HL-60 (cell line): ENCODE measurements around the gene KMT2C.
A peak's percentile ranks its signal among the peaks of the same experiment; 100 is the strongest.
"Not testable (repeated sequence)": the region's sequence is repeated elsewhere in the genome, so short reads cannot be mapped to it uniquely, and the experiment has no call there.

ENCODE experiments used
- DNase-seq, 2 experiments: peaks; one replicate each; pipeline ENCODE4 v3.0.0-alpha.2; 2010 to 2020; ENCODE audit warnings: low read depth in 1 of 2, low spot score in 1 of 2
- H3K27ac ChIP-seq: fragments of 250-450 bp; sonication (Bioruptor Pico); replicated peaks from 2 replicates; pipeline ENCODE4 v1.5.1; 2020; ENCODE audit warnings: mild to moderate bottlenecking, moderate library complexity
- H3K27me3 ChIP-seq: fragments of 250-450 bp; sonication (Bioruptor Pico); 2 replicates; pipeline ENCODE4 v1.5.1; 2021; ENCODE audit warnings: mild to moderate bottlenecking, moderate library complexity; ENCODE audit not compliant: insufficient read depth, poor library complexity, severe bottlenecking
- H3K4me3 ChIP-seq: replicated peaks from 2 replicates; pipeline ENCODE4 v1.5.1; 2011; ENCODE audit warnings: mild to moderate bottlenecking, control low read depth, low read length; ENCODE audit not compliant: insufficient read depth
- GABPA ChIP-seq: IDR thresholded peaks from 2 replicates; pipeline ENCODE4 v1.6.1; 2012; ENCODE audit warnings: low read depth
- POLR2AphosphoS5 ChIP-seq: IDR thresholded peaks from 2 replicates; pipeline ENCODE4 v1.6.1; 2012; ENCODE audit warnings: low read depth
- SPI1 ChIP-seq: IDR thresholded peaks from 2 replicates; pipeline ENCODE4 v1.6.1; 2012; ENCODE audit warnings: low read depth, mild to moderate bottlenecking, borderline replicate concordance
- TF ChIP-seq, protein P1 (sequence below): IDR thresholded peaks from 2 replicates; pipeline ENCODE4 v1.6.1; 2012; ENCODE audit warnings: low read depth; ENCODE audit not compliant: insufficient replicate concordance
- TF ChIP-seq, protein P2 (sequence below): IDR thresholded peaks from one replicate; pipeline ENCODE4 v1.5.1; 2011; ENCODE audit warnings: low read length, control low read depth, inconsistent platforms; ENCODE audit not compliant: insufficient read depth

The KMT2C gene

DNA sequence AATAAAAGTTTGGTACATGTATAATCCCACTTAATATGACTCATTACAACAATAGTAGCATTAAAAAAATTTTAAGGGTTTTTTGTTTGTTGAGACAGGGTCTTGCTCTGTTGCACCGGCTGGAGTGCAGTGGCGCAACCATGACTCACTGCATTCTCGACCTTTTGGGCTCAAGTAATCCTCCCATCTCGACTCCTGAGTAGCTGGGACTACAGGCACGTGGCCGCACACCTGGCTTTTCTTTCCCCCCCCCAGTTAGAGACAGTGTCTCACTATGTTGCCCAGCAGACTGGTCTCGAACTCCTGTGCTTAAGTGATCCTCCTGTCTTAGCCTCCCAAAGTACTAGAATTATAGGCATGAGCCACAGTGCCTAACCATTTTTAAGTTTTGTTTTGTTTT lies 40.7 kb downstream of the KMT2C start:
- H3K4me3 ChIP-seq: no peak overlapping the region
- DNase-seq: no peak
- TF ChIP-seq SPI1: no peak
- TF ChIP-seq, protein P1, sequence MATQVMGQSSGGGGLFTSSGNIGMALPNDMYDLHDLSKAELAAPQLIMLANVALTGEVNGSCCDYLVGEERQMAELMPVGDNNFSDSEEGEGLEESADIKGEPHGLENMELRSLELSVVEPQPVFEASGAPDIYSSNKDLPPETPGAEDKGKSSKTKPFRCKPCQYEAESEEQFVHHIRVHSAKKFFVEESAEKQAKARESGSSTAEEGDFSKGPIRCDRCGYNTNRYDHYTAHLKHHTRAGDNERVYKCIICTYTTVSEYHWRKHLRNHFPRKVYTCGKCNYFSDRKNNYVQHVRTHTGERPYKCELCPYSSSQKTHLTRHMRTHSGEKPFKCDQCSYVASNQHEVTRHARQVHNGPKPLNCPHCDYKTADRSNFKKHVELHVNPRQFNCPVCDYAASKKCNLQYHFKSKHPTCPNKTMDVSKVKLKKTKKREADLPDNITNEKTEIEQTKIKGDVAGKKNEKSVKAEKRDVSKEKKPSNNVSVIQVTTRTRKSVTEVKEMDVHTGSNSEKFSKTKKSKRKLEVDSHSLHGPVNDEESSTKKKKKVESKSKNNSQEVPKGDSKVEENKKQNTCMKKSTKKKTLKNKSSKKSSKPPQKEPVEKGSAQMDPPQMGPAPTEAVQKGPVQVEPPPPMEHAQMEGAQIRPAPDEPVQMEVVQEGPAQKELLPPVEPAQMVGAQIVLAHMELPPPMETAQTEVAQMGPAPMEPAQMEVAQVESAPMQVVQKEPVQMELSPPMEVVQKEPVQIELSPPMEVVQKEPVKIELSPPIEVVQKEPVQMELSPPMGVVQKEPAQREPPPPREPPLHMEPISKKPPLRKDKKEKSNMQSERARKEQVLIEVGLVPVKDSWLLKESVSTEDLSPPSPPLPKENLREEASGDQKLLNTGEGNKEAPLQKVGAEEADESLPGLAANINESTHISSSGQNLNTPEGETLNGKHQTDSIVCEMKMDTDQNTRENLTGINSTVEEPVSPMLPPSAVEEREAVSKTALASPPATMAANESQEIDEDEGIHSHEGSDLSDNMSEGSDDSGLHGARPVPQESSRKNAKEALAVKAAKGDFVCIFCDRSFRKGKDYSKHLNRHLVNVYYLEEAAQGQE: no peak
- TF ChIP-seq GABPA: no peak
- no peak for TF ChIP-seq POLR2AphosphoS5
- no peak overlapping the region for H3K27ac ChIP-seq
- no peaks in the 10 kb centered on the region for H3K27me3 ChIP-seq

DNA sequence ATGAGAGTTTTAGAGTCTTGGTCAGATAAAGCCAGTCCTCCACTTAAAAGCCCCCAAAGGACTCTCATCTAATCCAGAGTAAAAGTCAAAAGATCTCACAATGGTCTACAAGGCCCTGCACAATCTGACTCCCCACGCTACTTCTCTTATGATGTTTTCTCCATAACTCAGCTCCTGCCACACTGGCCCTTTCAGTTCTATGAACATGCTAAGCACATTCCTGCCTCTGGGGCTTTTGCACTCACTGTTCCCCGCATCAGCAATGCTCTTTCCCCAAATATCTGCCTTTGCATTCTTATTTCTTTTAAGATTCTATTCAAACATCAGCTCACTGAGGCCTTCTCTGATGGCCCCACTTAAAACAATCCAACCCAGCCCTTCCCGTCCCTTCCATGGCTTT lies 41.6 kb downstream of the KMT2C start:
- H3K27ac ChIP-seq, H3K4me3 ChIP-seq, H3K27me3 ChIP-seq: not testable (repeated sequence)
- DNase-seq: peak in 1 of 2 experiments; percentile 9

DNA sequence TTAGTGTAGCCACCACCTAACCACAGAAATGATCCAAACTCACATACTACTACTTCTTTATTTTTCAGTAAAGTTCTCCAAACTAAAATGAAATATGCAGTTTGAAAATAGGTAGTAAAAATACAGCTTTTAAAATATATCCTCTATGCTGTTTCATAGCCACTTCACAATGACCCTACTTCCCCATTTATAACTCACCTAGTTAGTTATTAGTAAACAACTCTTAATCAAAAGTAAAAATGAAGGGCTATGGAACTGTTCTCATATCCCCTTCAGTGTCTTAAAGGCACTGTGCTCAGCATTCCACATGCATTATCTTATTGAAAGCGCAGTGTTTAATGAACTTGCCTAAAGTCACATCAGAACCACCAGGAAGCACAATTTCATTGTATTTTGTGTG lies 43.5 kb downstream of the KMT2C start:
- no peak overlapping the region for H3K4me3 ChIP-seq
- TF ChIP-seq POLR2AphosphoS5: no peak
- TF ChIP-seq, protein P1: no peak
- TF ChIP-seq, protein P2, sequence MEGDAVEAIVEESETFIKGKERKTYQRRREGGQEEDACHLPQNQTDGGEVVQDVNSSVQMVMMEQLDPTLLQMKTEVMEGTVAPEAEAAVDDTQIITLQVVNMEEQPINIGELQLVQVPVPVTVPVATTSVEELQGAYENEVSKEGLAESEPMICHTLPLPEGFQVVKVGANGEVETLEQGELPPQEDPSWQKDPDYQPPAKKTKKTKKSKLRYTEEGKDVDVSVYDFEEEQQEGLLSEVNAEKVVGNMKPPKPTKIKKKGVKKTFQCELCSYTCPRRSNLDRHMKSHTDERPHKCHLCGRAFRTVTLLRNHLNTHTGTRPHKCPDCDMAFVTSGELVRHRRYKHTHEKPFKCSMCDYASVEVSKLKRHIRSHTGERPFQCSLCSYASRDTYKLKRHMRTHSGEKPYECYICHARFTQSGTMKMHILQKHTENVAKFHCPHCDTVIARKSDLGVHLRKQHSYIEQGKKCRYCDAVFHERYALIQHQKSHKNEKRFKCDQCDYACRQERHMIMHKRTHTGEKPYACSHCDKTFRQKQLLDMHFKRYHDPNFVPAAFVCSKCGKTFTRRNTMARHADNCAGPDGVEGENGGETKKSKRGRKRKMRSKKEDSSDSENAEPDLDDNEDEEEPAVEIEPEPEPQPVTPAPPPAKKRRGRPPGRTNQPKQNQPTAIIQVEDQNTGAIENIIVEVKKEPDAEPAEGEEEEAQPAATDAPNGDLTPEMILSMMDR: no peak
- no peak for TF ChIP-seq SPI1
- TF ChIP-seq GABPA: no peak
- no peak for DNase-seq
- no peak overlapping the region for H3K27ac ChIP-seq
- H3K27me3 ChIP-seq: no peaks in the 10 kb centered on the region

DNA sequence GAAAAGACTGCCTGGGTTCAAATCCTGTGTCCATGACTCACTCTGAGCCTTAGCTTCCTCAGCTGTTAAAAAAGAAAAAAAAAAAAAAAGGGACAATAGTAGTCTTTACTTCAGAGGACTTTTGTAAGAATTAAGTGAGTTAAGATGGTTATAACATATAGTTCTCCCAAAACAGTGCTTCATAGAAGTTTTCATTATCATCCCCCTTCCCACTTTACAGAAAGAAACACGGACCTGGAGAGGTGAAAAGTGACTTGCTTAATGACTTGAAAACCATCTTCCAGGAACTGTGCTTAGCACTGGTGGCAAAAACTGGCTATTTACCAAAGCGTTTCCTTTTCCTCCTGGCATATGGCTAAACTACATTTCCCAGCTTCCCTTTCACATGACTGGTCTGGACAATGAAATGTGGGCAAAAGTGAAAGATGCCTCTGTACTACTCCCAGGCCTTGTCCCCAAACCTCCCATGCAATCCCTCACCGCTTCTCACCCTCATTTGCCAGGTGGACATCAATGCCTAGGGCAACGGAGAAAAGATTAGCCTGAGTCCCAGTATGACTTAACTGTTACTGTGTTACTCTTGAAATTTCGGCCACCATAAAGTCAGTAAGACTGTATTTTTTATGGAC lies 49.6 kb downstream of the KMT2C start:
- H3K4me3 ChIP-seq, H3K27ac ChIP-seq, H3K27me3 ChIP-seq, DNase-seq: not testable (repeated sequence)

DNA sequence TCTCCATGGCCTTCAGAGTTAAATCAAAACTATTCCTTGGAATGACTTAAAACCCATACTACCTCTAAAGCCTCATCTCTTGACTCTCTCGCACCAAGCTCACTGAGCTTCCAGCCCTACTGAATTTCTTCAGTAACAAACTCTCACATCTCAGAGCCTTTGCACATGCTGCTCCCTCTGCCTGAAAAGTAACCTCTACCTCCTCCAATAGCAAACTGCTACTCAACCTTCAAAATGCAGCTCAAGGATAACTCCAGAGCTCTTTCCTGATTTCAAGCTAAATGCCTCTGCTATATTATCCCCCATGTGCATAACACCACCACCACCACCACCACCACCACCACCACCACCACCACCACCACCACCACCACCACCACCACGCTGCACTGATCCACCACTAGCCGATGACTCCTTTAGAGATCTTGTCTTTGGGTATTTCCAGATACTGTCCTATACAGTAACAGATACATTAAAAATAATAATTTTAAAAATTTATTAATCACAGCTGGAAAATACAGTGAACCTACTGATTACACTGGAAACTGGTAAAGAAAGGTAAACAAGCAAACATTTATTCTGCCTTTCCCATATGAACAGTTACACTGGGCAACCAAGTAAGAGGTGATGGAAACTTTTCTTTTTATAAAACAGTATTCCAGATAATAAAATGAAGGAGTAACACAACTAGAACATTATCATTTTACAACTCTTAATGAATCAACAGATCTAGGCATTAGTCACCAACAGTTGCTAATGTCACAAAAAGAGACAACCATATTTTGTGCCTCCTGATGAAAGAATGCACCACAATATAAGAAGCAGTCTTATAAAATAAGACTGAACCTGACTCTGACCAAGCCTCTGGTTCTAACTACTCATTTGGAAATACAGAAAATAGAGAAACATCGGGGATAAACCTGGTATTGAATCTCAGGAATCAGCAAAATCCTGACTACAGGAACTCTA lies 51.3 kb downstream of the KMT2C start:
- H3K27me3 ChIP-seq, H3K27ac ChIP-seq, H3K4me3 ChIP-seq, DNase-seq: not testable (repeated sequence)
